ENCODE measurements around the gene KHK. TPM values are rescaled to one million over a fixed set of nuclear protein-coding genes. Genes with fewer than 3 reads are reported as not detected.

KHK gene
- total RNA-seq, 2 experiments from 2014 or later, result 9.5 to 10.2 TPM

GRCh38 chr2:27126252-27126710 is 39.7 kb downstream of the KHK start:
- CTCF ChIA-PET, result no interaction called here

DNA sequence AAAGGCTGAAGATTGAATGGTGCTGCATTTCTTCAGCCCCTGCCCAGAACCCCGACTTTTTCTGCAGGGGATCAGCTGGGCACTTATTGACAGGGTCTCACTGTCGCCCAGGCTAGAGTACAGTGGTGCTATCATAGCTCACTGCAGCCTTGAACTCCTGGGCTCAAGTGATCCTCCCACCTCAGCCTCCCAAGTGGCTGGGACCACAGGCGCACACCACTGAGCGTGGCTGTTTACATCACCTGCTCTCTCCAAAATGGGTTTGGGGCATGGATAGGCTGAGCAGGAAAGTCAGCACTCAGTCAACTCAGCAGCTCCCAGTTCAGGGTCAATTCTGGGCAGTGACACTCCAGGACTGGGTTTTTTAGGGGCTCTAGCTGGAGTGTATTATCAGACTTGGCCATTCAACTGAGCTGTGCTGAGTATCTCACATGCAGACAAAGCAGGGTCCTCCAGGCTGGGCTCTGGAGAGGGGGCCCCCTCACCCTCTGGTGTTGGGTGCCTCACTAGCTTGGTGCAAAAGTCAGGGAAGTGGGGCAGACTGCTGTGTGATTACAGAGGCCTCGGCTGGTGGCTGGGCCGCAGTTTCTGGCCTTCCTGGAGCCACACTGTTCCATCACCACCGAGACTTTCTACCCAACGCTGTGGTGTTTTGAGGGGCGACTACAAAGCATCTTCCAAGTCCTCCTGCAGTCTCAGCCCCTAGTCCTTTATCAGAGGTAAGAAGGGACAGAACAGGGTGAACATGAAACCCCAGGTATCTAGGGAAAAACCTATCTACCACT is 41.5 kb downstream of the KHK start:
- Mint-ChIP-seq H3K27me3 (ENCODE audit: low read depth) (no peaks in the 10 kb centered on the region), H3K4me3 (no peak overlapping the region), H3K27ac (no peak overlapping the region), H3K9me3 (no peaks in the 10 kb centered on the region), H3K36me3 (ENCODE audit: low read depth) (peaks cover 7% of the 10 kb centered on the region), H3K4me1 (ENCODE audit: low read depth) (peaks cover 13% of the 10 kb centered on the region)
- DNase-seq, result no peak
- intact Hi-C loops (cut with micrococcal nuclease), result no loop called here
- CTCF ChIA-PET, result interaction anchor here (0.5 kb wide), 1 partner anchor 118 kb away, joined by 4 read pairs; no protein-coding TSS in a partner anchor

More at GRCh38 chr2:27126252-27126710, 39.7 kb downstream of the KHK start:
- H3K4me3 Mint-ChIP-seq, result no peak overlapping the region
- H3K4me1 Mint-ChIP-seq (ENCODE audit: low read depth), result peaks cover 7% of the 10 kb centered on the region
- DNase-seq, result no peak
- no peaks in the 10 kb centered on the region for H3K27me3 Mint-ChIP-seq (ENCODE audit: low read depth)
- peaks cover 4% of the 10 kb centered on the region for H3K36me3 Mint-ChIP-seq (ENCODE audit: low read depth)
- H3K27ac Mint-ChIP-seq, result no peak overlapping the region
- H3K9me3 Mint-ChIP-seq, result no peaks in the 10 kb centered on the region
- intact Hi-C loops (cut with micrococcal nuclease), result no loop called here

GRCh38 chr2:27128668-27129571 is 42.3 kb downstream of the KHK start:
- Mint-ChIP-seq H3K27me3 (ENCODE audit: low read depth) (no peaks in the 10 kb centered on the region), H3K4me1 (ENCODE audit: low read depth) (peaks cover 16% of the 10 kb centered on the region), H3K4me3 (no peak overlapping the region), H3K36me3 (ENCODE audit: low read depth) (peaks cover 13% of the 10 kb centered on the region), H3K27ac (no peak overlapping the region), H3K9me3 (no peaks in the 10 kb centered on the region)
- intact Hi-C loops (cut with micrococcal nuclease), result no loop called here
- no peak for DNase-seq
- CTCF ChIA-PET, result interaction anchor here (0.5 kb wide), 1 partner anchor 117 kb away, joined by 4 read pairs; no protein-coding TSS in a partner anchor

DNA sequence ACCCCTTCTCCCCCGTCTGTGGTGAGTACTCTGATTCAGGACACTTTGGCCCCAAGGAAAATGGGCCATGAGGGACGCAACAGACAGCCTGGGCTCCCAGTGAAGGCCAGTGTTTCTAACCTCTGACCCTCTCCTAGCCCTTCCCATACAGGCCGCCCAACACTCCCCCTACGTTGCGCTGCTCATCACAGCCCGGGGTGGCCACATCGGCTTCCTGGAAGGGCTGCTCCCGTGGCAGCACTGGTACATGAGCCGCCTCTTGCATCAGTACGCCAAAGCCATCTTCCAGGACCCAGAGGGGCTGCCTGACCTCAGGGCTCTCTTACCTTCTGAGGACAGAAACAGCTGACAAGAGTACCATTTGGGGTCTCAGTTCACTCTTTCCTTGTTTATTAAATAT is 43.8 kb downstream of the KHK start:
- DNase-seq, result no peak
- intact Hi-C loops (cut with micrococcal nuclease), result loop anchor here (5.0 kb wide), 1 partner anchor 43 kb away; the partner anchor contains the start of gene KHK
- H3K36me3 Mint-ChIP-seq (ENCODE audit: low read depth), result peaks cover 14% of the 10 kb centered on the region
- no peak overlapping the region for H3K4me3 Mint-ChIP-seq
- no peaks in the 10 kb centered on the region for H3K27me3 Mint-ChIP-seq (ENCODE audit: low read depth)
- no peak overlapping the region for H3K27ac Mint-ChIP-seq
- CTCF ChIA-PET, result interaction anchor here (1.7 kb wide), 1 partner anchor 173 kb away, joined by 5 read pairs; no protein-coding TSS in a partner anchor
- peaks cover 20% of the 10 kb centered on the region for H3K4me1 Mint-ChIP-seq (ENCODE audit: low read depth)
- no peaks in the 10 kb centered on the region for H3K9me3 Mint-ChIP-seq

DNA sequence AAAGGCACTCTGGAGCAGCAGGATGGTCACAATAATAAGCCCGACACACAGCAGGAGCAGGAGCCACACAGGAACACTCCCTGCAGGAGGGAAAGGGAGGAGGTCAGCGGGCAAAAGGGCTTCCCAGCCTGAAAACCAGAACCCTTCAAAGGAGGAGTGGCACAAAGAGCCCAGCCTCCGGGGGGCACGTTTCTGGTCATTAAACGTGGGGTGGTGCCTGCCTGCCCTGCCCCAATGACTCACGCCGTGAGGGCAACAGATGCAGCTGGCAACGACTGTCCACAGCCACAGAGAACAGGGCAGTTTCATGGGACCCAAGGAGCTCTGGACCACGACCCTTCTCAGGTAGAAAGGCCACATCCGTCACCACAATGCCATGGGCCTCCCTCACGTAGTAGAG is 44.9 kb downstream of the KHK start:
- H3K36me3 Mint-ChIP-seq (ENCODE audit: low read depth), result peaks cover 14% of the 10 kb centered on the region
- H3K27ac Mint-ChIP-seq, result no peak overlapping the region
- no peak for DNase-seq
- intact Hi-C loops (cut with micrococcal nuclease), result loop anchor here (5.0 kb wide), 1 partner anchor 44 kb away; the partner anchor contains the start of gene KHK
- CTCF ChIA-PET, result interaction anchor here (1.7 kb wide), 1 partner anchor 172 kb away, joined by 5 read pairs; no protein-coding TSS in a partner anchor
- H3K4me1 Mint-ChIP-seq (ENCODE audit: low read depth), result peaks cover 20% of the 10 kb centered on the region
- no peaks in the 10 kb centered on the region for H3K9me3 Mint-ChIP-seq
- H3K27me3 Mint-ChIP-seq (ENCODE audit: low read depth), result no peaks in the 10 kb centered on the region
- H3K4me3 Mint-ChIP-seq, result no peak overlapping the region

DNA sequence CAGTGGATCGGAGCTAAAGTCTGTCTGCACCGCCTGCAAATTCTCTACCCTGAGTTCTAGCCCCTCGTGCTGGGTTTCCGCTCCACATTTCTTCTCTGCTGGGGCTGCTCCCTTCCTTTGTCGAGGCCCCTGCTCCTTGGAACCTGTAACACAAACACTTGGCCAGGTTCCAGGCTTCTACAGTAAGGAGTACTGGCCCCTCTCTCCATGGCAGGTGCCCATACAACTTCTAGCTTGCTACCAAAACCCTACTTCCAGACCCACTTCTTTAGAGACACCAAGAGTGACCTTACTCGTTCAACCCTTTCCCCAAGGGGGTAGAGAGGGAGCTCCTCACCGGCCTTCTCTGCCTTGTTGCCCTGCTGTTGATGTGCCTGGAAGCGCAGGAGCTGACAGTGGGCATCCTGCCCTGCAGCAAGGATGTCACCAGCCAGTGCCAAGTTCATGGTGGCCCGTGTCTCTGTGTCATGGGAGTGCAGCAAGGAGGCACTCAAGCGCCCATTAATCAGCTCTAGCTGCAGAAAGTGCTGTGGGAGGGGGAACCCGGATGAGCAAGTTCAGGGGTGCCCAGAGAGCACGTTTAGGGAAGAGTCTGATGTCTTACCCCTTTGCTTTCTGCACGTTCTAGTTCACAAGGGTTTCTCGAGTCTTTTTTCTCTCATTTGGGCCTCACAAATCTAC is 46.8 kb downstream of the KHK start:
- Mint-ChIP-seq H3K27me3 (ENCODE audit: low read depth) (no peaks in the 10 kb centered on the region), H3K27ac (peak overlapping the region; percentile 64), H3K4me1 (ENCODE audit: low read depth) (peaks cover 20% of the 10 kb centered on the region), H3K4me3 (peak overlapping the region; percentile 95), H3K9me3 (no peaks in the 10 kb centered on the region), H3K36me3 (ENCODE audit: low read depth) (peaks cover 14% of the 10 kb centered on the region)
- CTCF ChIA-PET, result interaction anchor here (0.8 to 3.0 kb wide), 13 partner anchors 9 to 409 kb away, joined by 3 to 17 read pairs (median 4); partner anchors contain the start of genes ABHD1 and KHK
- DNase-seq, result peak; percentile 50
- intact Hi-C loops (cut with micrococcal nuclease), result loop anchor here (2.0 to 5.0 kb wide), 2 partner anchors 46 to 83 kb away; partner anchors contain the start of genes AGBL5 and KHK

- intact Hi-C loops (cut with micrococcal nuclease), result loop anchor here (1.0 to 5.0 kb wide), 6 partner anchors 11 to 83 kb away; partner anchors contain the start of genes ABHD1, AGBL5, ATRAID and CAD
- H3K4me3 Mint-ChIP-seq, result peak within 1 kb of the TSS; percentile 95
- CTCF ChIA-PET, result interaction anchor here (0.9 to 3.0 kb wide), 13 partner anchors 10 to 117 kb away, joined by 3 to 17 read pairs (median 4); partner anchors contain the start of genes ABHD1 and KHK
- H3K27me3 Mint-ChIP-seq (ENCODE audit: low read depth), result no peaks in the 10 kb centered on the region
- peaks cover 20% of the 10 kb centered on the region for H3K4me1 Mint-ChIP-seq (ENCODE audit: low read depth)
- peak; percentile 98 for DNase-seq
- H3K27ac Mint-ChIP-seq, result peak within 1 kb of the TSS; percentile 93
- peaks cover 14% of the 10 kb centered on the region for H3K36me3 Mint-ChIP-seq (ENCODE audit: low read depth)
- no peaks in the 10 kb centered on the region for H3K9me3 Mint-ChIP-seq
These were observed 47.6 kb downstream of the KHK start, which contains the start of gene PREB for GRCh38 chr2:27133905-27134780. Gene PREB, minus strand, starts transcription at chr2:27134636. Its CDS starts 215 bp downstream, at chr2:27134421.

- CTCF ChIA-PET, result interaction anchor here (1.2 to 3.0 kb wide), 5 partner anchors 11 to 67 kb away, joined by 4 to 17 read pairs (median 5); partner anchors contain the start of gene ABHD1
- Mint-ChIP-seq H3K36me3 (ENCODE audit: low read depth) (peaks cover 14% of the 10 kb centered on the region), H3K4me1 (ENCODE audit: low read depth) (peaks cover 20% of the 10 kb centered on the region), H3K27me3 (ENCODE audit: low read depth) (no peaks in the 10 kb centered on the region), H3K9me3 (no peaks in the 10 kb centered on the region), H3K4me3 (peak overlapping the region; percentile 95), H3K27ac (peak overlapping the region; percentile 93)
- DNase-seq, result no peak
- intact Hi-C loops (cut with micrococcal nuclease), result loop anchor here (1.0 to 5.0 kb wide), 5 partner anchors 12 to 82 kb away; partner anchors contain the start of genes ABHD1, ATRAID, CAD and KHK
These were observed 48.4 kb downstream of the KHK start for GRCh38 chr2:27134781-27135477.

DNA sequence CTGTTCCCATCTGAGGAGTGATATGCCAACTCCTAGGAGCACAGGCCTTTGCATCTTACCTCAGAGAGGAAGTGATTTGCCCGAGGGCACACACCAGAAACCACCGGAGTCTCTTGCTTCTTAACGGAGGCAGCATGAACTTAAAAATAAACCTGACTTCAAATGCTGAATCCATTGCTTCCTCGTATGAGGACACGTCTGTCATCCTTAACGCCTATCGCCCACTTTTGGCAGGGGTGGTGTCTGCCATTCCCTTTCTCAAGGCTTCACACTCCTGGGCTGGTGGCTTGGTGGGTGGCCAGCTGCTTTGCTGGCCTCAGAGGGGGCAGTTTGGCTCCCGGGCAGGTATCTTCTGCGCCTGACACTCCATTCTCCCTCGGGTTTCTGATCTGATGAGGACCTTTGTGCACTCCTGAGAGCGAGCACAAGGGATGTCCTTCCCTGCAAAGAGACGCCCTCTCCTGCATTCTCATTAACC is 48.9 kb downstream of the KHK start:
- Mint-ChIP-seq H3K27ac (peak overlapping the region; percentile 93), H3K9me3 (no peaks in the 10 kb centered on the region), H3K36me3 (ENCODE audit: low read depth) (peaks cover 12% of the 10 kb centered on the region), H3K4me1 (ENCODE audit: low read depth) (peaks cover 20% of the 10 kb centered on the region), H3K27me3 (ENCODE audit: low read depth) (no peaks in the 10 kb centered on the region), H3K4me3 (peak overlapping the region; percentile 95)
- CTCF ChIA-PET, result interaction anchor here (0.6 to 3.0 kb wide), 4 partner anchors 11 to 893 kb away, joined by 3 to 17 read pairs (median 6); partner anchors contain the start of gene ABHD1
- intact Hi-C loops (cut with micrococcal nuclease), result no loop called here
- no peak for DNase-seq

DNA sequence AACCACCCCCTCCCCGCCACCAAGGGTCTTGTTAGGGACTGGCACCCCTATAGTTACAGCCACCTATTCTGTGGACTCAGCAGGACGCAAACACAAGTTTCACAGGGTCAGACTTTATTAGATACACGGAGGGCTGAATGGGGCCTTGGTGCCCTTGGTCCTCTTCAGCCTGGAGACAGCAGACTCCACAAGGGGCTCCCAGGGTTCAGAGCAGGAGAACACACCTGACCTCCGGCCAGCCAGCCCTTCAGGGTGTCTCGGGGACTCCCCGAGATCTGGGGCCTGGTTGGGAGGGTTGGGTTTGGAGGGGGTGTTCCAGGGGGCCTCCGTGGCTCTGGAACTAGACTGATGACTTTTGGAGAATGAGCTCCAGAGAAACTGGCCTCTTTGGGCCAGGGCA is 50.2 kb downstream of the KHK start:
- intact Hi-C loops (cut with micrococcal nuclease), result no loop called here
- no peak overlapping the region for H3K27ac Mint-ChIP-seq
- CTCF ChIA-PET, result interaction anchor here (0.6 kb wide), 1 partner anchor 33 kb away, joined by 3 read pairs; no protein-coding TSS in a partner anchor

More for the DNA sequence above, 50.2 kb downstream of the KHK start:
- Mint-ChIP-seq H3K4me3 (no peak overlapping the region), H3K27me3 (ENCODE audit: low read depth) (no peaks in the 10 kb centered on the region), H3K4me1 (ENCODE audit: low read depth) (peaks cover 20% of the 10 kb centered on the region), H3K36me3 (ENCODE audit: low read depth) (peaks cover 8% of the 10 kb centered on the region), H3K9me3 (no peaks in the 10 kb centered on the region)
- DNase-seq, result no peak

Measured in activated naive CD4-positive, alpha-beta T cell treated with anti-CD3 and anti-CD28 coated beads for 36 hours (primary cell).